Loucy (cell line): Measurements from ENCODE around the gene SEMA6B.

Experiments used
- EZH2phosphoT487 ChIP-seq: fragments of 200-600 bp; IDR thresholded peaks from 2 replicates; pipeline ENCODE4 v1.6.1; 2018; ENCODE audit warnings: antibody characterized with exemption, mild to moderate bottlenecking, moderate library complexity, borderline replicate concordance
- TF ChIP-seq, protein P1 (sequence below): fragments of 200-600 bp; sonication (generic); conservative IDR thresholded peaks from 2 replicates; pipeline ENCODE4 v1.5.1; 2014; ENCODE audit warnings: mild to moderate bottlenecking, antibody characterized with exemption, low read length

DNA sequence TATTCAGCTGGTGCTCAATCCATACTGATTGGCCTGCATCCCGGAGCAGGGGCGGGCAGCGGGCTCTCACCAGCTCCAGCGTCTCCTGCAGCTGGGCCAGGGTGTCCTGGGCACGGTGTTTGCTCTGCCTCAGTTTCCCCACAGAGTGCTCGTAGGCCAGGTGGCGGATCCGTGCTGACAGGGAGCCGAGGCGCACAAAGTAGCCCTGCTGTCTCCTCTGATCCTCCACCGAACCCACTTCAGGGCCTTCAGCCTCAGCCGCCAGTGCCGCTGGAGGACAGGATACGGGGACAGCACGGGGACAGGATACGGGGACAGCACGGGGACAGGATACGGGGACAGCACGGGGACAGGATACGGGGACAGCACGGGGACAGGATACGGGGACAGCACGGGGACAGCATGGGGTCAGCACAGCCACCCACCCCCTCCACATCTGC is 33.9 kb downstream of the SEMA6B start:
- TF ChIP-seq, protein P1, sequence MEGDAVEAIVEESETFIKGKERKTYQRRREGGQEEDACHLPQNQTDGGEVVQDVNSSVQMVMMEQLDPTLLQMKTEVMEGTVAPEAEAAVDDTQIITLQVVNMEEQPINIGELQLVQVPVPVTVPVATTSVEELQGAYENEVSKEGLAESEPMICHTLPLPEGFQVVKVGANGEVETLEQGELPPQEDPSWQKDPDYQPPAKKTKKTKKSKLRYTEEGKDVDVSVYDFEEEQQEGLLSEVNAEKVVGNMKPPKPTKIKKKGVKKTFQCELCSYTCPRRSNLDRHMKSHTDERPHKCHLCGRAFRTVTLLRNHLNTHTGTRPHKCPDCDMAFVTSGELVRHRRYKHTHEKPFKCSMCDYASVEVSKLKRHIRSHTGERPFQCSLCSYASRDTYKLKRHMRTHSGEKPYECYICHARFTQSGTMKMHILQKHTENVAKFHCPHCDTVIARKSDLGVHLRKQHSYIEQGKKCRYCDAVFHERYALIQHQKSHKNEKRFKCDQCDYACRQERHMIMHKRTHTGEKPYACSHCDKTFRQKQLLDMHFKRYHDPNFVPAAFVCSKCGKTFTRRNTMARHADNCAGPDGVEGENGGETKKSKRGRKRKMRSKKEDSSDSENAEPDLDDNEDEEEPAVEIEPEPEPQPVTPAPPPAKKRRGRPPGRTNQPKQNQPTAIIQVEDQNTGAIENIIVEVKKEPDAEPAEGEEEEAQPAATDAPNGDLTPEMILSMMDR = no peak
- TF ChIP-seq EZH2phosphoT487 = no peak
